ENCODE data around the gene CXCL11. TPM values are rescaled to one million over a fixed set of nuclear protein-coding genes. Genes with fewer than 3 reads are reported as not detected.
"Not testable (repeated sequence)": the region's sequence is repeated elsewhere in the genome, so short reads cannot be mapped to it uniquely, and the experiment has no call there.

Gene CXCL11
- total RNA-seq, 1 donor from 2014 or later, result 0.10 TPM

GRCh38 chr4:76042241-76042998 is 6.5 kb upstream of the CXCL11 start:
- not testable (repeated sequence) for DNase-seq (ENCODE audit: low read depth)

- no peak for DNase-seq (ENCODE audit: low read depth)
Observed at GRCh38 chr4:76036855-76037254, 985 bp upstream of the CXCL11 start.

- DNase-seq (ENCODE audit: low read depth), result no peak
Observed at GRCh38 chr4:76035141-76035540, 729 bp downstream of the CXCL11 start.

- DNase-seq (ENCODE audit: low read depth), result no peak
Observed at GRCh38 chr4:76029300-76029699, 6.6 kb downstream of the CXCL11 start.

- DNase-seq (ENCODE audit: low read depth), result no peak
Observed at GRCh38 chr4:76028350-76028765, 7.5 kb downstream of the CXCL11 start.

- DNase-seq (ENCODE audit: low read depth), result no peak
Observed at GRCh38 chr4:76024065-76024464, 11.8 kb downstream of the CXCL11 start.

- DNase-seq (ENCODE audit: low read depth), result peak; percentile 48
Observed at GRCh38 chr4:76023389-76023788, 12.5 kb downstream of the CXCL11 start, which contains the start of gene CXCL10. CXCL10 (minus strand) TSS chr4:76023497; CDS start chr4:76023431, 66 bp downstream.

- DNase-seq (ENCODE audit: low read depth), result no peak
Observed at GRCh38 chr4:76022677-76023076, 13.2 kb downstream of the CXCL11 start.

- DNase-seq (ENCODE audit: low read depth), result no peak
Observed at GRCh38 chr4:76022031-76022430, 13.8 kb downstream of the CXCL11 start.

- no peak for DNase-seq (ENCODE audit: low read depth)
Observed at GRCh38 chr4:76017056-76017686, 18.7 kb downstream of the CXCL11 start.

GRCh38 chr4:76016393-76016792 is 19.5 kb downstream of the CXCL11 start:
- DNase-seq (ENCODE audit: low read depth), result no peak

- DNase-seq (ENCODE audit: low read depth), result no peak
Observed at GRCh38 chr4:76013540-76013939, 22.3 kb downstream of the CXCL11 start.

GRCh38 chr4:76012388-76012801 is 23.5 kb downstream of the CXCL11 start:
- DNase-seq (ENCODE audit: low read depth), result peak; percentile 9

GRCh38 chr4:76011700-76012387 is 24.0 kb downstream of the CXCL11 start:
- DNase-seq (ENCODE audit: low read depth), result no peak

- no peak for DNase-seq (ENCODE audit: low read depth)
Observed at GRCh38 chr4:76011018-76011670, 24.7 kb downstream of the CXCL11 start.

- no peak for DNase-seq (ENCODE audit: low read depth)
Observed at GRCh38 chr4:76010576-76010975, 25.3 kb downstream of the CXCL11 start.

- DNase-seq (ENCODE audit: low read depth), result no peak
Observed at GRCh38 chr4:76009311-76009710, 26.6 kb downstream of the CXCL11 start.

GRCh38 chr4:76007089-76007862 is 28.6 kb downstream of the CXCL11 start, which contains the start of gene CXCL9:
CXCL9 (minus strand) TSS chr4:76007509; CDS start chr4:76007449, 60 bp downstream.
- peak; percentile 42 for DNase-seq (ENCODE audit: low read depth)

- DNase-seq (ENCODE audit: low read depth), result no peak
Observed at GRCh38 chr4:76003620-76004019, 32.2 kb downstream of the CXCL11 start.

GRCh38 chr4:76003035-76003434 is 32.8 kb downstream of the CXCL11 start:
- no peak for DNase-seq (ENCODE audit: low read depth)

GRCh38 chr4:76002176-76002575 is 33.7 kb downstream of the CXCL11 start:
- peak; percentile 26 for DNase-seq (ENCODE audit: low read depth)
